K562 (cell line): Measurements from ENCODE around the gene ZFYVE19. TPM values are rescaled to one million over a fixed set of nuclear protein-coding genes. Genes with fewer than 3 reads are reported as not detected.

Experiments
- ELF2 ChIP-seq: fragments of 250-450 bp; sonication (Bioruptor Pico); IDR thresholded peaks from 2 replicates; pipeline ENCODE4 v1.5.0; 2021; ENCODE audit warnings: mild to moderate bottlenecking
- ETS1 ChIP-seq: conservative IDR thresholded peaks from 2 replicates; pipeline ENCODE4 v1.6.1; 2011; ENCODE audit warnings: low read depth, mild to moderate bottlenecking, low read length; ENCODE audit not compliant: control insufficient read depth
- GABPB1 ChIP-seq: sonication (generic); formaldehyde crosslinking; IDR thresholded peaks from 2 replicates; pipeline ENCODE4 v1.8.0; 2022; ENCODE audit warnings: mild to moderate bottlenecking, missing genetic modification reagents
- MAZ ChIP-seq, 2 experiments: fragments of 450-650 bp in 1 of 2; sonication (generic) in 1 of 2; formaldehyde crosslinking; IDR thresholded peaks in 1 of 2; conservative IDR thresholded peaks in 1 of 2; 2 replicates each; pipeline versions ENCODE4 v1.4.0 to v1.5.0; 2020; ENCODE audit warnings: mild to moderate bottlenecking in 1 of 2, missing genetic modification reagents in 1 of 2
- MYC ChIP-seq, 2 experiments: fragments of 250-450 bp in 1 of 2; sonication (Bioruptor Pico) in 1 of 2; IDR thresholded peaks; 2 replicates each; pipeline versions ENCODE4 v1.5.1 to v1.6.1; 2012 to 2021; ENCODE audit warnings: low read depth in 2 of 2, borderline replicate concordance in 1 of 2, improper control_type of control experiment in 1 of 2, low read length in 1 of 2, mild to moderate bottlenecking in 1 of 2, moderate library complexity in 1 of 2
- NR2C1 ChIP-seq, 2 experiments: fragments of 450-650 bp; IDR thresholded peaks; 2 replicates each; pipeline ENCODE4 v1.6.1; 2017; ENCODE audit warnings: mild to moderate bottlenecking in 2 of 2, antibody characterized with exemption in 1 of 2, inconsistent platforms in 1 of 2, missing compliant biosample characterization in 1 of 2, missing genetic modification characterization in 1 of 2
- PRDM10 ChIP-seq: fragments of 450-650 bp; IDR thresholded peaks from 2 replicates; pipeline ENCODE4 v1.6.1; 2018; ENCODE audit not compliant: partially characterized antibody
- REST ChIP-seq, 2 experiments: fragments of 450-650 bp; formaldehyde crosslinking in 1 of 2; IDR thresholded peaks; 2 replicates each; pipeline versions ENCODE4 v1.4.0 to v1.6.1; 2014 to 2020; ENCODE audit warnings: mild to moderate bottlenecking in 2 of 2, borderline replicate concordance in 1 of 2, low read depth in 1 of 2
- SMARCA4 ChIP-seq: fragments of 450-650 bp; IDR thresholded peaks from 2 replicates; pipeline ENCODE4 v1.6.1; 2016
- ZNF384 ChIP-seq: IDR thresholded peaks from 2 replicates; pipeline ENCODE4 v1.6.1; 2012; ENCODE audit warnings: low read depth, low read length, improper control_type of control experiment
- polyA plus RNA-seq, 8 experiments: library from polyadenylated mRNA; depleted of rRNA in 4 of 8; stranded (reverse) in 5 of 8; unstranded in 3 of 8; fragments of >200 nt; fragmentation: Nextera tagmentation in 2 of 8; fragmentation: Illumina TruSeq in 1 of 8; extraction: Ambion mirVana in 2 of 8; extraction: Trizol in 1 of 8; gene quantifications; 2 replicates each; pipeline versions ENCODE4 v1.2.1 to v1.2.3, GENCODE V29; 2011 to 2014; ENCODE audit warnings: inconsistent platforms in 1 of 8, missing spikeins in 1 of 8
- total RNA-seq, 7 experiments: library from RNA; depleted of rRNA in 6 of 7; stranded (reverse); fragments of >200 nt in 6 of 7; fragmentation: Illumina TruSeq in 2 of 7; extraction: Trizol in 2 of 7; gene quantifications; 2 replicates each; pipeline versions ENCODE4 v1.2.1 to v1.2.3, GENCODE V29; 2011 to 2021; ENCODE audit warnings: low replicate concordance in 1 of 7

Gene ZFYVE19
- total and polyA plus RNA-seq, 9 of the 15 experiments (the other 6 are each of a cell fraction or from before 2014, with no cell fraction given) = 1.5 to 36.8 (median 19.9) TPM

GRCh38 chr15:40847223-40847961 lies 40.5 kb downstream of the ZFYVE19 start (continued):
- peak; percentile 39 for TF ChIP-seq PRDM10
- no peak for TF ChIP-seq ETS1
- TF ChIP-seq GABPB1 (CRISPR knock-in tag) = peak; percentile 61
- no peak for TF ChIP-seq ELF2 (CRISPR knock-in tag)
- TF ChIP-seq SMARCA4 = peak; percentile 12; the same call in 1 of the 2 replicates
- no peak for TF ChIP-seq ZNF384
- peak; percentile 48 to 67; a peak in 3 of 4 replicates for TF ChIP-seq MAZ (CRISPR knock-in tag; conservative IDR thresholded peaks at IDR 0.05 in 1 of 2, IDR thresholded peaks at IDR 0.05 in 1 of 2)
- 0 out of 2 replicates have a peak, but pooled peaks have one; percentile 37 for TF ChIP-seq MYC (IDR thresholded peaks at IDR 0.05; ENCODE audit: low read depth, low read length)
- TF ChIP-seq MYC (CRISPR knock-in tag; IDR thresholded peaks at IDR 0.05; ENCODE audit: borderline replicate concordance, low read depth) = no peak
- peak; percentile 68 for TF ChIP-seq REST (IDR thresholded peaks at IDR 0.05; ENCODE audit: borderline replicate concordance)
- TF ChIP-seq REST (CRISPR knock-in tag; IDR thresholded peaks at IDR 0.05; ENCODE audit: low read depth) = no peak
- TF ChIP-seq NR2C1 (IDR thresholded peaks at IDR 0.05) = no peak
- TF ChIP-seq NR2C1 (tag; IDR thresholded peaks at IDR 0.05) = no peak
